Measurements from ENCODE around the gene GREB1L.

Gene GREB1L

GRCh38 chr18:21472741-21473140 is 230.7 kb downstream of the GREB1L start:
- DNase-seq (ENCODE audit: low read depth in 1 of 2, low spot score in 1 of 2): no peak
- in situ Hi-C loops (cut with HindIII; ENCODE audit: low pct_unique_long_range_greater_than_20kb, low sequenced_read_pairs): no loop called here
- TF ChIP-seq JUND (IDR thresholded peaks at IDR 0.05; ENCODE audit: low read depth): no peak

GRCh38 chr18:21474621-21475020 is 232.6 kb downstream of the GREB1L start:
- in situ Hi-C loops (cut with HindIII; ENCODE audit: low pct_unique_long_range_greater_than_20kb, low sequenced_read_pairs): no loop called here
- DNase-seq (ENCODE audit: low read depth in 1 of 2, low spot score in 1 of 2): no peak
- TF ChIP-seq JUND (IDR thresholded peaks at IDR 0.05; ENCODE audit: low read depth): no peak

- in situ Hi-C loops (cut with HindIII; ENCODE audit: low pct_unique_long_range_greater_than_20kb, low sequenced_read_pairs): no loop called here
- no peak for DNase-seq (ENCODE audit: low read depth in 1 of 2, low spot score in 1 of 2)
- TF ChIP-seq JUND (IDR thresholded peaks at IDR 0.05; ENCODE audit: low read depth): no peak
These were observed 237.7 kb downstream of the GREB1L start for GRCh38 chr18:21479721-21480120.

GRCh38 chr18:21481739-21482138 is 239.7 kb downstream of the GREB1L start:
- in situ Hi-C loops (cut with HindIII; ENCODE audit: low pct_unique_long_range_greater_than_20kb, low sequenced_read_pairs): no loop called here
- DNase-seq (ENCODE audit: low read depth in 1 of 2, low spot score in 1 of 2): no peak

GRCh38 chr18:21483051-21483450 is 241.0 kb downstream of the GREB1L start:
- in situ Hi-C loops (cut with HindIII; ENCODE audit: low pct_unique_long_range_greater_than_20kb, low sequenced_read_pairs): no loop called here
- no peak for TF ChIP-seq JUND (IDR thresholded peaks at IDR 0.05; ENCODE audit: low read depth)
- DNase-seq (ENCODE audit: low read depth in 1 of 2, low spot score in 1 of 2): no peak

More at GRCh38 chr18:21481739-21482138, 239.7 kb downstream of the GREB1L start:
- TF ChIP-seq JUND (IDR thresholded peaks at IDR 0.05; ENCODE audit: low read depth): no peak

- in situ Hi-C loops (cut with HindIII; ENCODE audit: low pct_unique_long_range_greater_than_20kb, low sequenced_read_pairs): no loop called here
- no peak for TF ChIP-seq JUND (IDR thresholded peaks at IDR 0.05; ENCODE audit: low read depth)
- DNase-seq (ENCODE audit: low read depth in 1 of 2, low spot score in 1 of 2): no peak
These were observed 243.0 kb downstream of the GREB1L start for GRCh38 chr18:21484851-21485636.

GRCh38 chr18:21486905-21487437 is 244.9 kb downstream of the GREB1L start:
- no peak for TF ChIP-seq JUND (IDR thresholded peaks at IDR 0.05; ENCODE audit: low read depth)
- in situ Hi-C loops (cut with HindIII; ENCODE audit: low pct_unique_long_range_greater_than_20kb, low sequenced_read_pairs): no loop called here
- DNase-seq (ENCODE audit: low read depth in 1 of 2, low spot score in 1 of 2): no peak

- peak; percentile 34 to 66 for DNase-seq (ENCODE audit: low read depth in 1 of 2, low spot score in 1 of 2)
- TF ChIP-seq JUND (IDR thresholded peaks at IDR 0.05; ENCODE audit: low read depth): no peak
- in situ Hi-C loops (cut with HindIII; ENCODE audit: low pct_unique_long_range_greater_than_20kb, low sequenced_read_pairs): no loop called here
These were observed 247.2 kb downstream of the GREB1L start for GRCh38 chr18:21489119-21489750.

- TF ChIP-seq JUND (IDR thresholded peaks at IDR 0.05; ENCODE audit: low read depth): no peak
- no peak for DNase-seq (ENCODE audit: low read depth in 1 of 2, low spot score in 1 of 2)
- in situ Hi-C loops (cut with HindIII; ENCODE audit: low pct_unique_long_range_greater_than_20kb, low sequenced_read_pairs): no loop called here
These were observed 248.0 kb downstream of the GREB1L start for GRCh38 chr18:21489919-21490495.

GRCh38 chr18:21490748-21491147 is 248.7 kb downstream of the GREB1L start:
- in situ Hi-C loops (cut with HindIII; ENCODE audit: low pct_unique_long_range_greater_than_20kb, low sequenced_read_pairs): no loop called here
- no peak for DNase-seq (ENCODE audit: low read depth in 1 of 2, low spot score in 1 of 2)
- no peak for TF ChIP-seq JUND (IDR thresholded peaks at IDR 0.05; ENCODE audit: low read depth)

- DNase-seq (ENCODE audit: low read depth in 1 of 2, low spot score in 1 of 2): no peak
- TF ChIP-seq JUND (IDR thresholded peaks at IDR 0.05; ENCODE audit: low read depth): no peak
- in situ Hi-C loops (cut with HindIII; ENCODE audit: low pct_unique_long_range_greater_than_20kb, low sequenced_read_pairs): no loop called here
These were observed 254.3 kb downstream of the GREB1L start for GRCh38 chr18:21496277-21496835.

- DNase-seq (ENCODE audit: low read depth in 1 of 2, low spot score in 1 of 2): no peak
- no peak for TF ChIP-seq JUND (IDR thresholded peaks at IDR 0.05; ENCODE audit: low read depth)
- in situ Hi-C loops (cut with HindIII; ENCODE audit: low pct_unique_long_range_greater_than_20kb, low sequenced_read_pairs): no loop called here
These were observed 258.0 kb downstream of the GREB1L start for GRCh38 chr18:21499997-21500396.

- in situ Hi-C loops (cut with HindIII; ENCODE audit: low pct_unique_long_range_greater_than_20kb, low sequenced_read_pairs): no loop called here
- no peak for DNase-seq (ENCODE audit: low read depth in 1 of 2, low spot score in 1 of 2)
- no peak for TF ChIP-seq JUND (IDR thresholded peaks at IDR 0.05; ENCODE audit: low read depth)
These were observed 260.6 kb downstream of the GREB1L start for GRCh38 chr18:21502661-21503060.
